Hepatocyte (in vitro differentiated cells): ENCODE results near the gene ZNF79. TPM values are rescaled to one million over a fixed set of nuclear protein-coding genes. Genes with fewer than 3 reads are reported as not detected.

Source experiments
- DNase-seq: peaks from one replicate; pipeline ENCODE4 v3.0.0-alpha.2; 2016; ENCODE audit warnings: low spot score
- H2AFZ ChIP-seq: fragments of 200-600 bp; sonication (generic); 2 replicates; pipeline ENCODE4 v1.6.0; 2016; ENCODE audit warnings: antibody characterized with exemption, mild to moderate bottlenecking
- H3K27ac ChIP-seq: fragments of 200-600 bp; sonication (generic); 2 replicates; pipeline ENCODE4 v1.5.1; 2016; ENCODE audit warnings: mild to moderate bottlenecking
- H3K27me3 ChIP-seq: fragments of 200-600 bp; sonication (generic); 2 replicates; pipeline ENCODE4 v1.6.1; 2016
- H3K36me3 ChIP-seq: fragments of 200-600 bp; sonication (generic); replicated peaks from 2 replicates; pipeline ENCODE4 v1.5.1; 2016; ENCODE audit warnings: low read depth; ENCODE audit not compliant: insufficient read depth
- H3K4me1 ChIP-seq: fragments of 200-600 bp; sonication (generic); 2 replicates; pipeline ENCODE4 v1.5.1; 2016; ENCODE audit warnings: mild to moderate bottlenecking, moderate library complexity; ENCODE audit not compliant: insufficient read depth
- H3K4me2 ChIP-seq: fragments of 200-600 bp; sonication (generic); 2 replicates; pipeline ENCODE4 v1.6.0; 2016
- H3K4me3 ChIP-seq: fragments of 200-600 bp; sonication (generic); 2 replicates; pipeline ENCODE4 v1.5.1; 2016; ENCODE audit warnings: mild to moderate bottlenecking
- H3K79me2 ChIP-seq: fragments of 200-600 bp; sonication (generic); 2 replicates; pipeline ENCODE4 v1.6.0; 2017; ENCODE audit warnings: mild to moderate bottlenecking
- H3K9me2 ChIP-seq: fragments of 200-600 bp; sonication (generic); replicated peaks from 2 replicates; pipeline ENCODE4 v1.6.0; 2017; ENCODE audit warnings: mild to moderate bottlenecking; ENCODE audit not compliant: insufficient read depth
- H3K9me3 ChIP-seq: fragments of 200-600 bp; sonication (generic); 2 replicates; pipeline ENCODE4 v1.5.1; 2016; ENCODE audit warnings: low read depth, mild to moderate bottlenecking
- H4K20me1 ChIP-seq: fragments of 200-600 bp; sonication (generic); 2 replicates; pipeline ENCODE4 v1.6.0; 2016; ENCODE audit warnings: mild to moderate bottlenecking; ENCODE audit not compliant: insufficient read depth, poor library complexity, severe bottlenecking
- CTCF ChIP-seq: fragments of 200-600 bp; sonication (generic); IDR thresholded peaks from 2 replicates; pipeline ENCODE4 v1.5.1; 2016; ENCODE audit warnings: antibody characterized with exemption, mild to moderate bottlenecking; ENCODE audit not compliant: poor library complexity
- EZH2 ChIP-seq: fragments of 200-600 bp; sonication (generic); IDR thresholded peaks from 2 replicates; pipeline ENCODE4 v1.6.1; 2016; ENCODE audit warnings: antibody characterized with exemption, mild to moderate bottlenecking, borderline replicate concordance
- EZH2phosphoT487 ChIP-seq: fragments of 200-600 bp; sonication (generic); IDR thresholded peaks from one replicate; pipeline ENCODE4 v1.6.1; 2018; ENCODE audit warnings: antibody characterized with exemption, mild to moderate bottlenecking, low read depth, moderate library complexity; ENCODE audit not compliant: unreplicated experiment, severe bottlenecking
- WGBS: methylation state at CpG from one replicate; pipeline ENCODE4 v1.1.6; 2016; ENCODE audit warnings: low lambda C conversion rate; ENCODE audit errors: missing lambda C conversion rate; 5-methylcytosine and 5-hydroxymethylcytosine counted together
- polyA plus RNA-seq: library from polyadenylated mRNA; unstranded; fragments of >200 nt; fragmentation: Nextera tagmentation; extraction: Ambion mirVana; gene quantifications from 2 replicates; pipeline ENCODE4 v1.2.1, GENCODE V29; 2016
- total RNA-seq: library from RNA; depleted of rRNA; stranded (reverse); fragments of >200 nt; gene quantifications from 2 replicates; pipeline ENCODE4 v1.2.3, GENCODE V29; 2014

The ZNF79 gene
- total and polyA plus RNA-seq, 2 experiments from 2014 or later, result 6.0 to 9.0 TPM

- Histone ChIP-seq H3K9me2 (no peaks in the 10 kb centered on the region), H2AFZ (no peak overlapping the region), H3K36me3 (no peaks in the 10 kb centered on the region), H3K79me2 (peaks cover 41% of the 10 kb centered on the region), H4K20me1 (peaks cover 29% of the 10 kb centered on the region), H3K4me3 (no peak overlapping the region), H3K9me3 (no peaks in the 10 kb centered on the region), H3K27ac (no peak overlapping the region), H3K4me2 (no peak overlapping the region), H3K4me1 (no peaks in the 10 kb centered on the region), H3K27me3 (no peaks in the 10 kb centered on the region)
- WGBS, result 93% methylated on average over 17 of the region's 18 CpGs
- TF ChIP-seq CTCF (no peak), EZH2 (no peak), EZH2phosphoT487 (no peak)
- no peak for DNase-seq
Observed at GRCh38 chr9:127402401-127403090, 21.6 kb upstream of the ZNF79 start.

GRCh38 chr9:127403507-127404192 lies 20.5 kb upstream of the ZNF79 start:
- no peaks in the 10 kb centered on the region for H3K9me2 ChIP-seq
- H2AFZ ChIP-seq, result no peak overlapping the region
- no peaks in the 10 kb centered on the region for H3K4me1 ChIP-seq
- no peak overlapping the region for H3K27ac ChIP-seq
- no peak for TF ChIP-seq CTCF
- no peaks in the 10 kb centered on the region for H3K36me3 ChIP-seq
- no peak for DNase-seq
- H3K79me2 ChIP-seq, result peaks cover 30% of the 10 kb centered on the region
- H3K9me3 ChIP-seq, result no peaks in the 10 kb centered on the region
- H4K20me1 ChIP-seq, result peaks cover 24% of the 10 kb centered on the region
- WGBS, result 93% methylated on average over 21 of the region's 22 CpGs
- H3K27me3 ChIP-seq, result no peaks in the 10 kb centered on the region
- H3K4me2 ChIP-seq, result no peak overlapping the region
- H3K4me3 ChIP-seq, result no peak overlapping the region

GRCh38 chr9:127404631-127405030 lies 19.6 kb upstream of the ZNF79 start:
- DNase-seq, result no peak
- peaks cover 17% of the 10 kb centered on the region for H4K20me1 ChIP-seq
- H3K9me3 ChIP-seq, result no peaks in the 10 kb centered on the region
- H3K79me2 ChIP-seq, result peaks cover 20% of the 10 kb centered on the region
- no peak overlapping the region for H2AFZ ChIP-seq
- H3K27me3 ChIP-seq, result no peaks in the 10 kb centered on the region
- H3K27ac ChIP-seq, result no peak overlapping the region
- no peak overlapping the region for H3K4me2 ChIP-seq
- H3K4me1 ChIP-seq, result no peaks in the 10 kb centered on the region
- H3K36me3 ChIP-seq, result no peaks in the 10 kb centered on the region
- TF ChIP-seq EZH2 (no peak), CTCF (no peak)
- H3K9me2 ChIP-seq, result no peaks in the 10 kb centered on the region
- WGBS, result 97% methylated on average over 12 of the region's 23 CpGs
- H3K4me3 ChIP-seq, result no peak overlapping the region
